Vagina (tissue), 2 donors: ENCODE data around the gene GJA3.

Experiments
- CTCF ChIP-seq, 3 experiments: fragments of 450-650 bp in 2 of 3; fragments of 200-600 bp in 1 of 3; sonication (generic) in 1 of 3; IDR thresholded peaks; one replicate each; pipeline ENCODE4 v1.5.1; 2017 to 2019; ENCODE audit warnings: antibody characterized with exemption in 3 of 3, mild to moderate bottlenecking in 2 of 3, moderate library complexity in 2 of 3
- POLR2A ChIP-seq, 2 donors: fragments of 450-650 bp; IDR thresholded peaks; one replicate each; pipeline ENCODE4 v1.6.1; 2017; ENCODE audit warnings: antibody characterized with exemption in 2 of 2, mild to moderate bottlenecking in 2 of 2, moderate library complexity in 2 of 2
- POLR2AphosphoS5 ChIP-seq, 2 donors: sonication (generic); formaldehyde crosslinking; IDR thresholded peaks; one replicate each; pipeline ENCODE4 v1.9.0; 2017; ENCODE audit warnings: antibody characterized with exemption in 2 of 2, mild to moderate bottlenecking in 2 of 2, low read depth in 1 of 2; ENCODE audit not compliant: insufficient read depth in 1 of 2

- no peak for TF ChIP-seq CTCF (IDR thresholded peaks at IDR 0.05)
- TF ChIP-seq POLR2A (IDR thresholded peaks at IDR 0.05) = no peak
- no peak for TF ChIP-seq POLR2AphosphoS5 (IDR thresholded peaks at IDR 0.05; ENCODE audit: insufficient read depth in 1 of 2, low read depth in 1 of 2)
Observed at GRCh38 chr13:20177049-20177831, 16.4 kb upstream of the GJA3 start.
